A549 (cell line): ENCODE data around the gene PCSK5. TPM values are rescaled to one million over a fixed set of nuclear protein-coding genes. Genes with fewer than 3 reads are reported as not detected.

Experiments
- ATAC-seq, 2 experiments: fragments of 200-7000 bp in 1 of 2; fragments of >200 bp in 1 of 2; cut with Nextera tagmentation in 1 of 2; cut with Tn5 transposase in 1 of 2; 3 replicates each; pipeline versions ENCODE4 v1.8.0 to v1.9.1; 2018 to 2020; ENCODE audit warnings: mild to moderate bottlenecking in 1 of 2, moderate library complexity in 1 of 2
- CTCF ChIA-PET: fragments of 300-600 bp; sonication (Branson Sonifier 250); formaldehyde crosslinking; extraction: SDS; loops from one replicate; lab custom pipeline; 2021; ENCODE audit warnings: antibody characterized with exemption, inconsistent platforms; lab: Yijun Ruan, JAX
- POLR2A ChIA-PET: fragments of 350-600 bp; formaldehyde crosslinking; extraction: SDS; loops from one replicate; lab custom pipeline; 2021; ENCODE audit warnings: antibody characterized with exemption, inconsistent platforms; lab: Yijun Ruan, JAX
- DNase-seq, 2 experiments: peaks; one replicate each; pipeline versions ENCODE4 v3.0.0 to v3.0.0-alpha.2; 2011 to 2016; ENCODE audit warnings: low read depth in 1 of 2, low spot score in 1 of 2
- FAIRE-seq: peaks from 2 replicates; lab custom pipeline; 2011; peaks lifted over from hg19 to GRCh38; lab: Jason Lieb, UNC
- H3K27ac ChIP-seq, 2 experiments: fragments of >200 bp; sonication (Bioruptor Twin); formaldehyde crosslinking; 3 replicates each; pipeline ENCODE4 v1.5.1; 2016 to 2017
- H3K4me1 ChIP-seq: fragments of >200 bp; sonication (Bioruptor Twin); formaldehyde crosslinking; 3 replicates; pipeline ENCODE4 v1.6.1; 2016
- H3K4me2 ChIP-seq: fragments of >200 bp; sonication (Bioruptor Twin); formaldehyde crosslinking; 3 replicates; pipeline ENCODE4 v1.6.1; 2016
- H3K4me3 ChIP-seq: fragments of >200 bp; sonication (Bioruptor Twin); formaldehyde crosslinking; 3 replicates; pipeline ENCODE4 v1.5.1; 2016
- H3K9me3 ChIP-seq: fragments of >200 bp; sonication (Bioruptor Twin); formaldehyde crosslinking; 3 replicates; pipeline ENCODE4 v1.6.1; 2016
- BHLHE40 ChIP-seq: IDR thresholded peaks from 2 replicates; pipeline ENCODE4 v1.6.1; 2012; ENCODE audit warnings: low read depth, low read length, inconsistent platforms
- CHD4 ChIP-seq: fragments of 200-600 bp; sonication (generic); IDR thresholded peaks from 2 replicates; pipeline ENCODE4 v1.6.1; 2016; ENCODE audit warnings: antibody characterized with exemption, mild to moderate bottlenecking, borderline replicate concordance
- CTCF ChIP-seq: fragments of >200 bp; sonication (Bioruptor Twin); formaldehyde crosslinking; IDR thresholded peaks from 3 replicates; pipeline ENCODE4 v1.5.1; 2016
- EHF ChIP-seq: fragments of 250-450 bp; sonication (Bioruptor Pico); IDR thresholded peaks from 2 replicates; pipeline ENCODE4 v1.5.0; 2020; ENCODE audit warnings: mild to moderate bottlenecking
- EHMT2 ChIP-seq: fragments of 200-600 bp; sonication (generic); IDR thresholded peaks from 2 replicates; pipeline ENCODE4 v1.6.1; 2016; ENCODE audit warnings: antibody characterized with exemption, low read depth, mild to moderate bottlenecking, moderate library complexity
- EP300 ChIP-seq, 2 experiments: fragments of >200 bp; sonication (Bioruptor Twin); formaldehyde crosslinking; IDR thresholded peaks; 2 replicates in 1 of 2; 3 replicates in 1 of 2; pipeline ENCODE4 v1.6.1; 2016 to 2017
- ESRRA ChIP-seq: fragments of 150-350 bp; IDR thresholded peaks from 2 replicates; pipeline ENCODE4 v1.6.1; 2014; ENCODE audit warnings: mild to moderate bottlenecking, low read length, borderline replicate concordance
- FOSB ChIP-seq: fragments of 250-450 bp; sonication (Bioruptor Pico); IDR thresholded peaks from 2 replicates; pipeline ENCODE4 v1.5.0; 2020; ENCODE audit warnings: mild to moderate bottlenecking, moderate library complexity
- FOSL2 ChIP-seq, 2 experiments: fragments of 450-650 bp in 1 of 2; fragments of >200 bp in 1 of 2; sonication (Bioruptor Twin) in 1 of 2; formaldehyde crosslinking; IDR thresholded peaks; 2 replicates each; pipeline versions ENCODE4 v1.5.0 to v1.6.1; 2016 to 2020; ENCODE audit warnings: mild to moderate bottlenecking in 1 of 2, moderate library complexity in 1 of 2
- FOXS1 ChIP-seq: fragments of 250-450 bp; sonication (Bioruptor Pico); IDR thresholded peaks from 2 replicates; pipeline ENCODE4 v1.5.0; 2020; ENCODE audit warnings: mild to moderate bottlenecking, moderate library complexity
- HES2 ChIP-seq: fragments of >200 bp; sonication (Bioruptor Twin); formaldehyde crosslinking; IDR thresholded peaks from 2 replicates; pipeline ENCODE4 v1.6.1; 2016
- HEYL ChIP-seq: fragments of 250-450 bp; sonication (Bioruptor Pico); IDR thresholded peaks from 2 replicates; pipeline ENCODE4 v1.8.0; 2021; ENCODE audit warnings: mild to moderate bottlenecking, moderate library complexity
- HMGXB4 ChIP-seq: fragments of 250-450 bp; sonication (Bioruptor Pico); IDR thresholded peaks from 2 replicates; pipeline ENCODE4 v1.5.0; 2021; ENCODE audit warnings: mild to moderate bottlenecking, moderate library complexity, borderline replicate concordance
- HOXB5 ChIP-seq: fragments of 250-450 bp; sonication (Bioruptor Pico); IDR thresholded peaks from 2 replicates; pipeline ENCODE4 v1.5.0; 2020; ENCODE audit warnings: mild to moderate bottlenecking, moderate library complexity
- JUNB ChIP-seq: fragments of >200 bp; sonication (Bioruptor Twin); formaldehyde crosslinking; IDR thresholded peaks from 2 replicates; pipeline ENCODE4 v1.6.1; 2016
- KDM1A ChIP-seq: fragments of 200-600 bp; sonication (generic); IDR thresholded peaks from 2 replicates; pipeline ENCODE4 v1.6.1; 2016; ENCODE audit warnings: low read depth, mild to moderate bottlenecking
- KDM5A ChIP-seq: fragments of 200-600 bp; sonication (generic); IDR thresholded peaks from 2 replicates; pipeline ENCODE4 v1.6.1; 2016; ENCODE audit warnings: antibody characterized with exemption, mild to moderate bottlenecking
- MAFK ChIP-seq: fragments of 450-650 bp; IDR thresholded peaks from 2 replicates; pipeline ENCODE4 v1.6.1; 2014; ENCODE audit not compliant: partially characterized antibody
- NFE2L2 ChIP-seq: fragments of 150-350 bp; conservative IDR thresholded peaks from 2 replicates; pipeline ENCODE4 v1.6.1; 2014; ENCODE audit warnings: low read length
- PHF8 ChIP-seq: fragments of 200-600 bp; sonication (generic); IDR thresholded peaks from 2 replicates; pipeline ENCODE4 v1.6.1; 2016; ENCODE audit warnings: low read depth, mild to moderate bottlenecking, antibody characterized with exemption, moderate library complexity, borderline replicate concordance
- POLR2AphosphoS2 ChIP-seq: conservative IDR thresholded peaks from 2 replicates; pipeline ENCODE4 v1.6.1; 2012; ENCODE audit warnings: low read length, improper control_type of control experiment, inconsistent platforms
- RARB ChIP-seq: fragments of 250-450 bp; sonication (Bioruptor Pico); IDR thresholded peaks from 2 replicates; pipeline ENCODE4 v1.8.0; 2021; ENCODE audit warnings: mild to moderate bottlenecking, moderate library complexity
- RNF2 ChIP-seq: fragments of 200-600 bp; sonication (generic); IDR thresholded peaks from 2 replicates; pipeline ENCODE4 v1.6.1; 2016; ENCODE audit warnings: low read depth, mild to moderate bottlenecking, antibody characterized with exemption, moderate library complexity, borderline replicate concordance
- SMC3 ChIP-seq: fragments of >200 bp; sonication (Bioruptor Twin); formaldehyde crosslinking; IDR thresholded peaks from 3 replicates; pipeline ENCODE4 v1.6.1; 2018; ENCODE audit warnings: inconsistent platforms
- TFCP2L1 ChIP-seq: fragments of 250-450 bp; sonication (Bioruptor Pico); IDR thresholded peaks from 2 replicates; pipeline ENCODE4 v1.5.0; 2021; ENCODE audit warnings: mild to moderate bottlenecking
- USF2 ChIP-seq: fragments of 450-650 bp; IDR thresholded peaks from 2 replicates; pipeline ENCODE4 v1.6.1; 2014; ENCODE audit warnings: antibody characterized with exemption
- ZFP36 ChIP-seq: fragments of 450-650 bp; IDR thresholded peaks from 2 replicates; pipeline ENCODE4 v1.6.1; 2014; ENCODE audit warnings: borderline replicate concordance; ENCODE audit not compliant: partially characterized antibody
- WGBS: methylation state at CpG from one replicate; pipeline ENCODE4 v1.1.6; 2017; ENCODE audit errors: missing lambda C conversion rate; 5-methylcytosine and 5-hydroxymethylcytosine counted together
- polyA plus RNA-seq, 4 experiments: library from polyadenylated mRNA; depleted of rRNA in 3 of 4; stranded (reverse); fragments of >200 nt; fragmentation: RNase III in 1 of 4; extraction: RNeasy Plus Mini Kit Qiagen cat#74134 plus additional on column Dnase treatment in 1 of 4; gene quantifications; 2 replicates in 3 of 4; 3 replicates in 1 of 4; pipeline ENCODE4 v1.2.3, GENCODE V29; 2011 to 2017

The PCSK5 gene
- polyA plus RNA-seq, 2 of the 4 experiments (the other 2 are of a cell fraction) = 1.3 to 6.7 TPM

- no peak for FAIRE-seq
- H3K27ac ChIP-seq = no peak overlapping the region
- WGBS = 51% methylated on average over 3 of the region's 3 CpGs
- no peak for DNase-seq
- CTCF ChIA-PET = interaction anchor here (1.2 to 1.9 kb wide), 3 partner anchors 9 to 35 kb away, joined by 3 to 6 read pairs (median 3); no protein-coding TSS in a partner anchor
- H3K9me3 ChIP-seq = no peaks in the 10 kb centered on the region; the same call in 2 of the 3 replicates
- ATAC-seq = no peak
- POLR2A ChIA-PET = no interaction called here
- H3K4me3 ChIP-seq = no peak overlapping the region
- H3K4me1 ChIP-seq = peaks cover 21% of the 10 kb centered on the region; the same call in 2 of the 3 replicates
- H3K4me2 ChIP-seq = no peak overlapping the region
- TF ChIP-seq FOSL2 (IDR thresholded peaks at IDR 0.05) = no peak
- TF ChIP-seq FOSL2 (CRISPR knock-in tag; IDR thresholded peaks at IDR 0.05) = no peak
- TF ChIP-seq JUNB = no peak
- TF ChIP-seq FOXS1 (CRISPR knock-in tag) = no peak
- no peak for TF ChIP-seq EP300 (IDR thresholded peaks at IDR 0.05)
- no peak for TF ChIP-seq HEYL (CRISPR knock-in tag)
- TF ChIP-seq EHF = no peak
- TF ChIP-seq HOXB5 (CRISPR knock-in tag) = no peak
- TF ChIP-seq POLR2AphosphoS2 = no peak
- no peak for TF ChIP-seq ESRRA
- TF ChIP-seq RARB (CRISPR knock-in tag) = no peak
- no peak for TF ChIP-seq CTCF
- no peak for TF ChIP-seq USF2
- TF ChIP-seq, all 56 proteins: peak for 0
Observed at GRCh38 chr9:76267284-76267652, 376.8 kb downstream of the PCSK5 start.

GRCh38 chr9:76269789-76270188 is 379.3 kb downstream of the PCSK5 start:
- peak overlapping the region; percentile 56 for H3K4me2 ChIP-seq
- 3% methylated on average over 2 of the region's 2 CpGs for WGBS
- H3K4me3 ChIP-seq = no peak overlapping the region
- peak in 1 of 2 experiments; percentile 20 for DNase-seq
- H3K4me1 ChIP-seq = peaks cover 21% of the 10 kb centered on the region; the same call in 2 of the 3 replicates
- ChIA-PET CTCF (interaction anchor here (1.6 kb wide), 1 partner anchor 20 kb away, joined by 3 read pairs; no protein-coding TSS in a partner anchor), POLR2A (no interaction called here)
- TF ChIP-seq FOSB (CRISPR knock-in tag) (no peak), BHLHE40 (no peak), KDM1A (no peak), HOXB5 (CRISPR knock-in tag) (no peak), USF2 (no peak), FOSL2 (IDR thresholded peaks at IDR 0.05) (no peak), FOSL2 (CRISPR knock-in tag; IDR thresholded peaks at IDR 0.05) (peak; percentile 34; the same call in 1 of the 2 replicates), MAFK (peak; percentile 36), ZFP36 (no peak), PHF8 (no peak), HES2 (no peak), SMC3 (no peak), HMGXB4 (CRISPR knock-in tag) (no peak), CHD4 (no peak), KDM5A (no peak), EHMT2 (no peak), TFCP2L1 (CRISPR knock-in tag) (no peak), NFE2L2 (no peak), RNF2 (no peak)
- peak; percentile 21 to 56; a peak in 4 of 6 replicates for ATAC-seq
- H3K27ac ChIP-seq = peak overlapping the region in 1 of 2 experiments; percentile 30; a peak in 2 of 6 replicates
- no peak for FAIRE-seq
- peaks cover 3% of the 10 kb centered on the region; the same call in 1 of the 3 replicates for H3K9me3 ChIP-seq
